Keratinocyte (primary cell): ENCODE measurements around the gene KIF21B.

Experiments
- CTCF ChIP-seq, 3 experiments: IDR thresholded peaks in 1 of 3; conservative IDR thresholded peaks in 1 of 3; optimal IDR thresholded peaks in 1 of 3; 2 replicates in 2 of 3; 3 replicates in 1 of 3; pipeline versions ENCODE3 to v1.5.1; 2011; ENCODE audit warnings: low read length in 3 of 3, mild to moderate bottlenecking in 3 of 3, moderate library complexity in 2 of 3, control low read depth in 1 of 3, inconsistent platforms in 1 of 3; ENCODE audit not compliant: insufficient read depth in 2 of 3; ENCODE audit errors: extremely low read depth in 1 of 3
- EZH2 ChIP-seq: IDR thresholded peaks from one replicate; pipeline ENCODE4 v1.6.1; 2012; ENCODE audit warnings: inconsistent platforms, mild to moderate bottlenecking, low read length, moderate library complexity

GRCh38 chr1:200982071-200982945 lies 41.2 kb downstream of the KIF21B start:
- no peak for TF ChIP-seq CTCF (optimal IDR thresholded peaks at IDR 0.05 in 1 of 3, IDR thresholded peaks at IDR 0.05 in 1 of 3, conservative IDR thresholded peaks at IDR 0.05 in 1 of 3; ENCODE audit: extremely low read depth in 1 of 3, insufficient read depth in 2 of 3, low read length in 3 of 3)
- TF ChIP-seq EZH2 = no peak
